CD4-positive, alpha-beta T cell treated with Interleukin-21 for 1 hour (primary cell): ENCODE results near the gene ACTL6B.

Source experiments
- DNase-seq: peaks from one replicate; pipeline ENCODE4 v3.0.0-alpha.2; 2020

ACTL6B gene

GRCh38 chr7:100599911-100600729, 56.1 kb downstream of the ACTL6B start:
- no peak for DNase-seq

GRCh38 chr7:100598425-100598824, 57.8 kb downstream of the ACTL6B start:
- DNase-seq: no peak

- DNase-seq: no peak
Measured at GRCh38 chr7:100595188-100595587, 61.1 kb downstream of the ACTL6B start.
